CD14-positive monocyte (primary cell): ENCODE measurements around the gene STIL. TPM values are rescaled to one million over a fixed set of nuclear protein-coding genes. Genes with fewer than 3 reads are reported as not detected.

ENCODE experiments used
- DNase-seq, 3 donors: peaks; one replicate each; pipeline ENCODE4 v3.0.0-alpha.2; 2011 to 2022
- H2AFZ ChIP-seq: 2 replicates; pipeline ENCODE4 v1.6.0; 2012; ENCODE audit warnings: mild to moderate bottlenecking, low read depth, low read length, inconsistent platforms; ENCODE audit not compliant: insufficient read depth, poor library complexity, severe bottlenecking
- H3K27ac ChIP-seq, 2 donors: 1 replicate in 1 of 2; 2 replicates in 1 of 2; pipeline ENCODE4 v1.5.1; 2012 to 2013; ENCODE audit warnings: low read length in 2 of 2, control low read depth in 1 of 2, inconsistent platforms in 1 of 2, low read depth in 1 of 2, mild to moderate bottlenecking in 1 of 2
- H3K27me3 ChIP-seq, 2 donors: one replicate each; pipeline versions ENCODE4 v1.6.0 to v1.6.1; 2011 to 2013; ENCODE audit warnings: low read length in 2 of 2; ENCODE audit not compliant: control insufficient read depth in 2 of 2, insufficient read depth in 2 of 2
- H3K36me3 ChIP-seq, 2 donors: replicated peaks in 1 of 2; 1 replicate in 1 of 2; 2 replicates in 1 of 2; pipeline versions ENCODE4 v1.5.1 to v1.6.1; 2012 to 2013; ENCODE audit warnings: low read length in 2 of 2, control low read depth in 1 of 2, inconsistent platforms in 1 of 2, mild to moderate bottlenecking in 1 of 2; ENCODE audit not compliant: insufficient read depth in 2 of 2, control insufficient read depth in 1 of 2
- H3K4me1 ChIP-seq, 2 donors: 1 replicate in 1 of 2; 2 replicates in 1 of 2; pipeline versions ENCODE4 v1.5.1 to v1.6.1; 2012 to 2013; ENCODE audit warnings: low read length in 2 of 2, control low read depth in 1 of 2, inconsistent platforms in 1 of 2, mild to moderate bottlenecking in 1 of 2, moderate library complexity in 1 of 2; ENCODE audit not compliant: insufficient read depth in 2 of 2, control insufficient read depth in 1 of 2
- H3K4me2 ChIP-seq: replicated peaks from 2 replicates; pipeline ENCODE3; 2012; ENCODE audit warnings: low read length, moderate library complexity, mild to moderate bottlenecking; ENCODE audit not compliant: poor library complexity, severe bottlenecking; ENCODE audit errors: extremely low read depth
- H3K4me3 ChIP-seq, 3 experiments: fragments of 200-600 bp in 1 of 3; sonication (generic) in 1 of 3; replicated peaks in 1 of 3; 1 replicate in 2 of 3; 2 replicates in 1 of 3; pipeline ENCODE4 v1.5.1; 2011 to 2013; ENCODE audit warnings: low read length in 3 of 3, mild to moderate bottlenecking in 3 of 3, control low read depth in 2 of 3, low read depth in 2 of 3, inconsistent platforms in 1 of 3, moderate library complexity in 1 of 3
- H3K79me2 ChIP-seq: 2 replicates; pipeline ENCODE4 v1.6.0; 2012; ENCODE audit warnings: mild to moderate bottlenecking, control low read depth, inconsistent platforms, low read length, moderate library complexity; ENCODE audit not compliant: insufficient read depth
- H3K9ac ChIP-seq: 2 replicates; pipeline ENCODE4 v1.6.0; 2017; ENCODE audit warnings: low read length, mild to moderate bottlenecking; ENCODE audit not compliant: insufficient read depth, poor library complexity, severe bottlenecking
- H3K9me3 ChIP-seq, 2 donors: replicated peaks in 1 of 2; 1 replicate in 1 of 2; 2 replicates in 1 of 2; pipeline versions ENCODE4 v1.5.1 to v1.6.1; 2012 to 2013; ENCODE audit warnings: low read length in 2 of 2, control low read depth in 1 of 2; ENCODE audit not compliant: control insufficient read depth in 1 of 2, insufficient read depth in 1 of 2
- H4K20me1 ChIP-seq: 2 replicates; pipeline ENCODE4 v1.6.0; 2012; ENCODE audit warnings: mild to moderate bottlenecking, low read length, control low read depth, moderate library complexity; ENCODE audit not compliant: insufficient read depth
- H3K27ac Mint-ChIP-seq, 7 donors: one replicate each; pipeline ENCODE4 v1.8.0; 2020; ENCODE audit warnings: mild to moderate bottlenecking in 7 of 7, mixed read lengths in 7 of 7, moderate library complexity in 6 of 7, inconsistent platforms in 2 of 7
- H3K27me3 Mint-ChIP-seq, 3 donors: one replicate each; pipeline ENCODE4 v1.8.0; 2021 to 2022; ENCODE audit warnings: low read depth in 3 of 3, mild to moderate bottlenecking in 3 of 3, mixed read lengths in 3 of 3, moderate library complexity in 3 of 3, inconsistent platforms in 1 of 3
- H3K36me3 Mint-ChIP-seq, 2 donors: one replicate each; pipeline ENCODE4 v1.8.0; 2020; ENCODE audit warnings: mixed read lengths in 2 of 2, inconsistent platforms in 1 of 2, mild to moderate bottlenecking in 1 of 2
- H3K4me1 Mint-ChIP-seq: one replicate; pipeline ENCODE4 v1.8.0; 2020; ENCODE audit warnings: mild to moderate bottlenecking, mixed read lengths
- H3K4me3 Mint-ChIP-seq, 2 donors: one replicate each; pipeline ENCODE4 v1.8.0; 2020; ENCODE audit warnings: mild to moderate bottlenecking in 2 of 2, mixed read lengths in 2 of 2, moderate library complexity in 1 of 2
- H3K9me3 Mint-ChIP-seq, 7 donors: one replicate each; pipeline ENCODE4 v1.8.0; 2020 to 2022; ENCODE audit warnings: mixed read lengths in 7 of 7, mild to moderate bottlenecking in 6 of 7, moderate library complexity in 6 of 7, inconsistent platforms in 2 of 7
- WGBS: methylation state at CpG from one replicate; pipeline ENCODE4 v1.1.5; 2013; ENCODE audit warnings: missing lambda C conversion rate; ENCODE audit not compliant: insufficient coverage; 5-methylcytosine and 5-hydroxymethylcytosine counted together
- intact Hi-C, 2 donors: fragments of 100-400 bp; cut with micrococcal nuclease; formaldehyde crosslinking; loops; one replicate each; pipeline versions ENCODE4 v1.15.0 to v1.15.1; 2023
- polyA plus RNA-seq, 3 donors: library from polyadenylated mRNA; depleted of rRNA in 1 of 3; unstranded in 2 of 3; stranded (reverse) in 1 of 3; fragments of 300-500 nt in 2 of 3; fragments of >200 nt in 1 of 3; fragmentation: Illumina TruSeq in 2 of 3; gene quantifications; 1 replicate in 2 of 3; 2 replicates in 1 of 3; pipeline ENCODE4 v1.2.3, GENCODE V29; 2012 to 2021
- TF ChIP-seq, protein P1 (sequence below): fragments of 200-600 bp; IDR thresholded peaks from one replicate; pipeline ENCODE4 v1.8.0; 2022; ENCODE audit warnings: antibody characterized with exemption, mild to moderate bottlenecking

Gene STIL
- polyA plus RNA-seq, 3 donors = 0.16 to 0.31 (median 0.27) TPM

GRCh38 chr1:47302472-47302871 is 11.5 kb downstream of the STIL start:
- Mint-ChIP-seq H3K4me3 (no peak overlapping the region), H3K4me1 (peaks cover 8% of the 10 kb centered on the region), H3K27me3 (peaks cover 0 to 1% (median 0%) of the 10 kb centered on the region in 3 donors), H3K36me3 (peaks cover 40 to 58% of the 10 kb centered on the region in 2 donors), H3K9me3 (no peaks in the 10 kb centered on the region), H3K27ac (no peak overlapping the region)
- no peak overlapping the region for H3K4me2 ChIP-seq
- H3K9ac ChIP-seq = no peak overlapping the region
- intact Hi-C loops = no loop called here
- no peak overlapping the region for H2AFZ ChIP-seq
- no peak overlapping the region for H3K4me3 ChIP-seq
- peaks cover 14% of the 10 kb centered on the region for H3K79me2 ChIP-seq
- H4K20me1 ChIP-seq = no peaks in the 10 kb centered on the region
- 83% methylated on average over 1 of the region's 2 CpGs for WGBS
- no peaks in the 10 kb centered on the region for H3K9me3 ChIP-seq
- TF ChIP-seq, protein P1, sequence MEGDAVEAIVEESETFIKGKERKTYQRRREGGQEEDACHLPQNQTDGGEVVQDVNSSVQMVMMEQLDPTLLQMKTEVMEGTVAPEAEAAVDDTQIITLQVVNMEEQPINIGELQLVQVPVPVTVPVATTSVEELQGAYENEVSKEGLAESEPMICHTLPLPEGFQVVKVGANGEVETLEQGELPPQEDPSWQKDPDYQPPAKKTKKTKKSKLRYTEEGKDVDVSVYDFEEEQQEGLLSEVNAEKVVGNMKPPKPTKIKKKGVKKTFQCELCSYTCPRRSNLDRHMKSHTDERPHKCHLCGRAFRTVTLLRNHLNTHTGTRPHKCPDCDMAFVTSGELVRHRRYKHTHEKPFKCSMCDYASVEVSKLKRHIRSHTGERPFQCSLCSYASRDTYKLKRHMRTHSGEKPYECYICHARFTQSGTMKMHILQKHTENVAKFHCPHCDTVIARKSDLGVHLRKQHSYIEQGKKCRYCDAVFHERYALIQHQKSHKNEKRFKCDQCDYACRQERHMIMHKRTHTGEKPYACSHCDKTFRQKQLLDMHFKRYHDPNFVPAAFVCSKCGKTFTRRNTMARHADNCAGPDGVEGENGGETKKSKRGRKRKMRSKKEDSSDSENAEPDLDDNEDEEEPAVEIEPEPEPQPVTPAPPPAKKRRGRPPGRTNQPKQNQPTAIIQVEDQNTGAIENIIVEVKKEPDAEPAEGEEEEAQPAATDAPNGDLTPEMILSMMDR = no peak
- H3K4me1 ChIP-seq = peaks cover 3 to 7% of the 10 kb centered on the region in 2 donors
- H3K27ac ChIP-seq = no peak overlapping the region
- H3K27me3 ChIP-seq = no peaks in the 10 kb centered on the region
- no peak for DNase-seq
- H3K36me3 ChIP-seq = peaks cover 43 to 57% of the 10 kb centered on the region in 2 donors

GRCh38 chr1:47298025-47298699 is 15.8 kb downstream of the STIL start:
- Histone ChIP-seq H4K20me1 (no peaks in the 10 kb centered on the region), H3K79me2 (no peaks in the 10 kb centered on the region), H2AFZ (peak overlapping the region; percentile 27), H3K36me3 (peaks cover 44 to 77% of the 10 kb centered on the region in 2 donors), H3K4me2 (no peak overlapping the region), H3K27ac (no peak overlapping the region), H3K4me3 (no peak overlapping the region), H3K4me1 (peaks cover 3 to 7% of the 10 kb centered on the region in 2 donors), H3K27me3 (no peaks in the 10 kb centered on the region), H3K9me3 (no peaks in the 10 kb centered on the region), H3K9ac (no peak overlapping the region)
- Mint-ChIP-seq H3K4me3 (no peak overlapping the region), H3K9me3 (no peaks in the 10 kb centered on the region), H3K27me3 (peaks cover 0 to 1% (median 0%) of the 10 kb centered on the region in 3 donors), H3K36me3 (peaks cover 33 to 55% of the 10 kb centered on the region in 2 donors), H3K27ac (peak overlapping the region in 2 of 7 donors; percentile 18 to 27), H3K4me1 (peaks cover 9% of the 10 kb centered on the region)
- TF ChIP-seq, protein P1 = no peak
- intact Hi-C loops = no loop called here
- DNase-seq = no peak
